Stimulated activated CD4-positive, alpha-beta T cell treated with anti-CD3 and anti-CD28 coated beads, TNF-alpha, amount 100 ng/mL, for 4 hours (primary cell): ENCODE results near the gene YPEL1.

Experiments
- DNase-seq, 3 experiments: peaks; one replicate each; pipeline ENCODE4 v3.0.0-alpha.2; 2020; ENCODE audit warnings: low read depth in 3 of 3

The YPEL1 gene

GRCh38 chr22:21735200-21736083 lies at the start of gene YPEL1:
Gene YPEL1, minus strand, starts transcription at chr22:21735794. Its CDS starts 25,050 bp downstream, at chr22:21710744.
- peak; percentile 88 to 92 (median 89) for DNase-seq

DNA sequence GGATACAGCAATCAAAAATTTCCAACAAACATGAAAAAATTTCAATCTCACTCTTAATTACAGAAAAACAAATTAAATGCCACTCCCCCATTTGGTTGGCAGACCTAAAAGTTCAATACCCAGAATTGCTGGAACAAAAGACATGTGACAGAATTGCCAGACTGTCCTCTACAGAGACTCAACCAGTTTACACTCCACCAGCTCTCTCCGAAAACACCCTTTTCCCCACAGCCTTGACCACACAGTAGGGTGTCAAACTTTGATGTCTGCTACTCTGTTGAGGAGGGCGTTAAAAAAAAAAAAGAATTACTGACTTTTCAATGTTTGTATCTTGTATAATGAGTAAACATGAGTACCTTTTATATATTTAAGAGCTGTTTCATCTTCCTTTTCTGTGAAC lies 44.7 kb upstream of the YPEL1 start:
- DNase-seq: no peak

DNA sequence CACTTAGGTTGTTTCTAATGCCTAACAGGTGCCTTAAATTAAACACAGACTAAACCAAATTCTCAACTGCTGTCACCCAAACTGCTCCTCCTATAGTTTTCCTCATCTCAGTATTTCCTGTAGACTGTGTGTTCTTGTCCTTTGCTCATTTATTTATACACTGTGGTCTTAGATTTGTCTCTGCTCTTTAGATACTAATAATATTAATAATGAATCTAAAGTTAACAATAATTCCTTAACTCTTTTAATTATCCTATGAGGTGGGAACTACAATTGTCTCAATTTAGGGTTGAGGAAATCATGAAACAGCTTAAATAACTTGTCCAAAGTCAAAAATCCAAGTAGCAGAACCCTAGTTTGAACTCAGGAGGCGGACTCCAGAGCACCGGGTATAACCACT lies 43.9 kb upstream of the YPEL1 start:
- no peak for DNase-seq

DNA sequence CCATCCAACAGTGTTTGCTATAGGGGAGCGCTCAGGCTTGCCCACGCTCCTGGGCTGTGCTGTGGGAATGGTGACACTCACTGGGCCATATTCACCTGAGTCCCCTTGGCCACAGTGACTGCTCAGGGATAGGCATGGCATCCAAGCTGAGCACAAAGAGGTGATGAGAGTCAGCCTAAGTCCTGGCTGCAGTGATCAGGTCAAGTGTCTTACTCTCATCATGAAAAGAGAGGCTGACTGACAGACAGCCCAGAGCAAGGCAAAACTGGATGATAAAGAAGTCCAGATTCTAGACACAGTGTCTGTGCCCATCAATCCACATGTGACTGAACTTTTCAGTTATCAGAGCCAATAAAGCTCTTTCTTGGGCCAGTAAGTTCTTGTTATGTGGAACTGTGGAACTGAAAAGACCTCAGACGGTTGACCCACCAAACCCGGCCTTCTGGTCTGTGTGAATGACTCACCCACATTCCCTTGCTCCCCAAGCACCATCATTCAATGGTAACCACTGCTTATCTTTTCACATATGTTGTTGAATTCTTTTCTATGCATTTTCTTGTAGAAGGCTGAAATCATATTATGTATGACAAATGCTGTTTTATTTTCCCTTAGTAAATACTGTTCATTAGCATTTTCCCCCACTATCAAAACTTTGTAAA lies 43.2 kb upstream of the YPEL1 start:
- no peak for DNase-seq

DNA sequence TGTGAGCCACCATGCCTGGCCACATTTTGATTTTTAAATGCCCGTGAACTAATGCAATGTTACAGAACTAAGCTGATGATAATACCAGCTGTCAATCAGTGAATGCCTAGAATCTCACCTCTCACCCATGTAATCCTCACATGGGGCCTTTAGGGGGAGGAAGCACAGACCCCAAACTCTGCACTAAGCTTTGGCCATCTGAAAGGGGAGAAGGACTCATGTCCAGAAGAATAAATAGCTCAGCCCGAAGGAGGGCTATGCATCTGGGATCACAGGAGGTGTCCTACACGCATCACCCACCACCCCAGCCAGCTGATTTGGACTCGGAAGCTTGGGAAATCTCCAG lies 36.0 kb upstream of the YPEL1 start:
- no peak for DNase-seq

- DNase-seq: no peak
Measured at GRCh38 chr22:21768435-21768834, 32.8 kb upstream of the YPEL1 start.

DNA sequence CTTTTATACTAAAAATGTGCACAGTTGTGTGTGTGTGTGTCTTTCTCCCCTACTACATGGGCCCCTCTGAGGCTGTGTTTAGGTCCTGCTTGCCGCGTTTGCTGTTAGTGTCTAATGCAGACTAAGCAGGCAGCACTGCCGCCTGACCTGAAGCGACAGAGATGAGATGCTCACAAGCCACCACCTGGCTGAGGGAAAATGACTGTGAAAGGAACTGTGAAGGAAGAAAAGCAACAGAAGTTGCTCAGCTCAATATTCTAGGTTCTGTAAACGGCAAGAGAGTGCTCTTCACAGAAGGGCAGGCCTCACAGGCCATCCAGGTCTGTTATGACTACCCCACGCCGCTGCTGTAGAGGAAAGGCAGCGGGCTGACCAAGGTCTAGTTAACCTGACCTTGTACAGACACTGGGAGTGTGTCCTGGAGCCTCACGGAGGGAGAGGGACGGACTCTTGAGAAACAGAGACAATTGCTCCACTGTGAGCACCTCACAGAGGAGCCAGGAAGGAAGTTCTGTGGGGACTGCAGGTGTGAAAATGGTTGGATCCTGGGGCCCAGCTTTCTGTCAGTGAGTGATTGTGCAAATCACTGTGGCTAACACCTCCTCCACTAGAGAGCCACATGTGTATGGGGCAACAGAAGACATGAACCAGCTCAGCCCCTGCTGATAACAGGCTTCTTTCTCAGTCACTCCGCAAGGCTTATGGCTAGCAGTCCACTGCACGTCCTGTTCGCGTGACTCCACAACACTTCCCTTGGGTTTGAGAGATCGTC lies 31.3 kb upstream of the YPEL1 start:
- DNase-seq: peak in 1 of 3 experiments; percentile 19

GRCh38 chr22:21765909-21766529 lies 30.4 kb upstream of the YPEL1 start:
- DNase-seq: no peak

- no peak for DNase-seq
Measured at GRCh38 chr22:21764038-21764804, 28.6 kb upstream of the YPEL1 start.

- peak in 1 of 3 experiments; percentile 16 for DNase-seq
Measured at GRCh38 chr22:21762712-21763581, 27.4 kb upstream of the YPEL1 start.

GRCh38 chr22:21761994-21762680 lies 26.5 kb upstream of the YPEL1 start:
- no peak for DNase-seq

GRCh38 chr22:21761086-21761485 lies 25.5 kb upstream of the YPEL1 start:
- DNase-seq: no peak

- no peak for DNase-seq
Measured at GRCh38 chr22:21760640-21761039, 25.0 kb upstream of the YPEL1 start.

DNA sequence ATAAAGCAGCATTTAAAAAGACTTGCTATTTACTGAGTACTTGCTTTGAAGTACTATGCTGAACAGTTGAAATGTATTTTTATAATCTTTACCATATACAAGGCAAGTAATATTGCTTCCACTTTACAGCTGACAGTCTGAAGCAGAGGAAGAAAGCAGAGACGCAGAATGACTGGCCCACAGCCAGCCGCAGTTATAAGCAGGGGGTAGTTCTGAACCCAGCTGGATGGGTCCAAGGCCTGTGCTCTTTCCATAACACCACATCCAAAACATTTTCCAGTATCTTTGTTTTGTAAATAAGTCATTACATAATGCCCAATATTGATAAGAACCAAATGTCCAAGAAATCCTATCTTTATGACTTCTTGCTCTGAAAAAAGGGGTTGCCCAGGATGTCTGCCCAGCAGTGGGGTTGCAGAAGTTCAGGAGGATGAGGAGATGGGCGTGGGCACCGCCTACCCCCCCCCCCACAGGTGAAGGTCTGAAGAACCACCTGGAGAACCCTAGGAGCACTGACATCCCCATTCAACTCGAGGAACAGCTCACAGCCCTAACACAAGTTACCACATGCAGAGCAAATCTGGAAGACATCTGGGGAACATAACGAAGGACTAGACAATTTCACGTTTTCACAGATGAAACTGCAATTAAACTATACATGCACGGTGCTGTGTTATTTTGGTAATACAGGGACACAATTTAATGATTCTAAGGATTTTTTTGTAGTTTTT lies 24.2 kb upstream of the YPEL1 start:
- DNase-seq: no peak

DNA sequence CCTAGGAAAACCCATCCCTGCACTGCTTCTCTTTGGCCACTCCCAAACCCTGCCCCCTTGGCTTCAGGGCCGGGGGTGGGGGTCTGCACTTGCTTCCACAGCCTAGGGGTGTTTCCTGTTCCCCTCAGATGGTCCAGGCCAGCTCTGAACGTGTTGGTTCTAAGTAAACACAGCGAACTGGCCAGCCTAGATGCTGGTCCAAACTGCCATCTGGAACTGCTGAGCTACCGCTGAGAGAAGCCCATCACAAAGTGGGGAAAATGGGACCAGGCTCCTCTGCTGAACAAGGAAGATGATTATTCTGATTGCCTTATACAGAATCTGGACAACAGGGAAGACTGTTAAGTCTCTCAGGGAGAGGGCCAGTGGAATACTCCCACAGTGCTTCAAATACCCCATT lies 23.5 kb upstream of the YPEL1 start:
- DNase-seq: no peak

DNA sequence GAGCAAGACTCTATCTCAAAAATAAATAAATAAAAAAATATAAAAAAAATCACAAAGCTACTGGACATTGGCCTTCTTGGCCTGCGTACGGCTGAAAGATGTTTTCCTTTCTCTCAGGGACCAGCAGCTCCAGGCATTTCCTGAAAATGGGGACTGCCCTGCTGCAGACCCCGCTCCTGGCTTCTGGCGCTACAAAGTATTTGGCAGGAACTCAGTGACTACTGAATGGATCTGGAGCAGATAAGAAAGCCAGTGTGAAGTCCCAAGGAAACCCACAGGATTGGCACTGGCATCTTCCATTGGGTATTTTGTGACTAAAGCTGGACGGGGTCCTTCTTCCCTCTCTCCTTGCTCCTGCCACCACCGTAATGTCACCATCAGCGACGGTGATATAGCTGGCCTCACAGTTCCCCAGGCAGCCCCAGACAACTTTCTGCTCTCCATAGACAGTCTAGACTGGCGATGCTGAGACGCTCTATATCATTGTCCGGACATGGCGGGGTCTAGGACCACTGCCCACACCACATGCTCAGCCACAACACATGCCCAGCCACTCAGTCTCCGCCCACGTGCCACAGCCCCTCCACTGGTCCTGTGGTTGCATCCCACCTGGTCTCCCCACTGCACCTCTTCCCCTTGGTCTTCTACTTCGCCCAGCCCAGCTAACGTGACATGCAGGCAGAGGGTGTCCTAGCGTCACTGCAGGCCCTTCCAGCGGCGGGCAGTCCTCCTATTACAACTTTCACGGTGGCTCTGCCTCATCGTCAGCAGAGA lies 22.7 kb upstream of the YPEL1 start:
- no peak for DNase-seq

- no peak for DNase-seq
Measured at GRCh38 chr22:21755851-21756284, 20.3 kb upstream of the YPEL1 start.

- no peak for DNase-seq
Measured at GRCh38 chr22:21754523-21754922, 18.9 kb upstream of the YPEL1 start.
